ENCODE results near the gene KMO. TPM values are rescaled to one million over a fixed set of nuclear protein-coding genes. Genes with fewer than 3 reads are reported as not detected.

Gene KMO
- total RNA-seq, 1 experiment from 2014 or later: not detected

- no peak overlapping the region for H3K4me3 Mint-ChIP-seq
- H3K27ac Mint-ChIP-seq: no peak overlapping the region; a peak in 1 of 7 replicates
- Histone ChIP-seq H3K14ac (ENCODE audit: insufficient read depth, low read length) (no peak overlapping the region), H3K4me2 (ENCODE audit: insufficient read depth, insufficient read length, low read length) (no peak overlapping the region), H3K23ac (ENCODE audit: insufficient read length, low read depth, low read length) (no peak overlapping the region), H3T11ph (ENCODE audit: low read length) (no peak overlapping the region), H4K91ac (ENCODE audit: insufficient read length, low read depth, low read length) (no peak overlapping the region), H3K56ac (ENCODE audit: insufficient read length, low read depth, low read length) (no peak overlapping the region), H4K20me1 (ENCODE audit: control insufficient read depth, insufficient read depth, insufficient read length) (no peaks in the 10 kb centered on the region), H2BK15ac (ENCODE audit: low read depth, low read length) (no peak overlapping the region), H4K8ac (replicated peaks; ENCODE audit: insufficient read length, low read depth, low read length) (no peak overlapping the region), H3K27me3 (ENCODE audit: insufficient read depth, low read length) (no peaks in the 10 kb centered on the region), H3K9me3 (ENCODE audit: control insufficient read depth, low read depth, low read length) (no peaks in the 10 kb centered on the region), H2BK12ac (ENCODE audit: insufficient read length, low read depth, low read length) (no peak overlapping the region), H2BK120ac (ENCODE audit: low read depth, low read length, poor library complexity, severe bottlenecking) (no peak overlapping the region), H2BK5ac (ENCODE audit: insufficient read length, low read length) (no peak overlapping the region), H3K18ac (ENCODE audit: insufficient read length, low read depth, low read length) (no peak overlapping the region), H3K4me1 (ENCODE audit: insufficient read depth, low read length) (no peaks in the 10 kb centered on the region), H3K79me1 (ENCODE audit: insufficient read depth, low read depth, low read length, poor library complexity, severe bottlenecking) (no peaks in the 10 kb centered on the region), H2AFZ (ENCODE audit: low read length) (no peak overlapping the region), H2AK5ac (ENCODE audit: insufficient read length, low read length) (no peak overlapping the region), H3K27ac (ENCODE audit: insufficient read length, low read depth, low read length) (no peak overlapping the region), H3K79me2 (ENCODE audit: insufficient read depth, low read length) (no peaks in the 10 kb centered on the region), H3K23me2 (ENCODE audit: insufficient read length, low read depth, low read length, poor library complexity, severe bottlenecking) (no peaks in the 10 kb centered on the region), H3K4ac (ENCODE audit: low read depth, low read length) (no peak overlapping the region), H4K5ac (ENCODE audit: insufficient read length, low read depth, low read length) (no peak overlapping the region), H3K9ac (ENCODE audit: extremely low read depth, insufficient read length, low read length) (no peak overlapping the region), H2BK20ac (ENCODE audit: low read depth, low read length, poor library complexity, severe bottlenecking) (no peak overlapping the region)
- WGBS (ENCODE audit: extremely low coverage, insufficient read length, low lambda C conversion rate): no CpG with 5 or more reads among the region's 7 CpGs
- H3K4me1 Mint-ChIP-seq: peaks cover 8 to 9% of the 10 kb centered on the region in 2 experiments
- DNase-seq: no peak
- no peaks in the 10 kb centered on the region for H3K27me3 Mint-ChIP-seq (ENCODE audit: low read depth)
- no peaks in the 10 kb centered on the region for H3K9me3 Mint-ChIP-seq
- TF ChIP-seq CTCF (conservative IDR thresholded peaks at IDR 0.05): no peak
- no peaks in the 10 kb centered on the region for H3K36me3 Mint-ChIP-seq (ENCODE audit: insufficient read depth in 1 of 3, low read depth in 3 of 3)
These were observed 686 bp downstream of the KMO start for GRCh38 chr1:241532864-241533263.
